ENCODE data around the gene TCF12. TPM values are rescaled to one million over a fixed set of nuclear protein-coding genes. Genes with fewer than 3 reads are reported as not detected.

TCF12 gene
- total RNA-seq, 1 donor from 2014 or later: 46.5 TPM

DNA sequence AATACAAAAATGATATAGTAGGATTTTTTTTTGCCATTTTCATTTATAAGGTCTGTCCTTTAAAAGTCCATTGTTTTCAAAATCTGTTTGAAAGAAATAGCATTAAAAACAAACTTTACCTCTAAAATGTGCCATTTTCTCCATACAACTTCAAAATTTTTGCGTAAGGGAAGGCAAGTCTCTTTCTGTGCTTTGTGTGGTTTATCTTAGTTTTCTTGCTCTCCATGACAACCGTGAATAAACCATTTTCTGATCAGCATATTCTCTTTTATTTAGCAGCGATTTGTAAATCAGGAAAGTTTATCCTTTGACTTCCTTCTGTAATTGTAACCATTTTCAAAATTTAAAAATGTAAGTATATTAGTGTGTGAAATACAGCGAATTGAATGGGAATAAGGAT lies 310.0 kb downstream of the TCF12 start:
- DNase-seq (ENCODE audit: missing footprints) (no peak), ATAC-seq (no peak)
- intact Hi-C loops (cut with DNase I): no loop called here

DNA sequence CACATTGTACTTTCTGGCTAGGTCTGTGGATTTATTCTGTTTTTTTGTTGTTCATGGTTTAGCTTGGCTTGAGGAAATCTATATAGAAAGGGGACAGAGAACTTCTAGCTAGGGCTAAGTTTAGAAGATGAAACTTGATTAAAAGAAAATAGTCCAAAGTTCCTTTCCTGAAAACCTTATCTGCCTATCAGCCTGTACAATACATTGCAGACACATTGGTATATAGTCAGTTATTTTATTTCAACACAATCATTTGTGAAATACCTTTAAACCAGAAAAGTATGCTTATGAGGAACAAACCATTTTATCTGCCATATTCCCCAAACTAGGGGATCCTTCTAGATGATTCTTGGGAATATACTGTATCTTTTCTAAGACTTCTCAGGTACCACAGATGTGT lies 310.6 kb downstream of the TCF12 start:
- intact Hi-C loops (cut with DNase I): no loop called here
- no peak for DNase-seq (ENCODE audit: missing footprints)
- ATAC-seq: no peak

DNA sequence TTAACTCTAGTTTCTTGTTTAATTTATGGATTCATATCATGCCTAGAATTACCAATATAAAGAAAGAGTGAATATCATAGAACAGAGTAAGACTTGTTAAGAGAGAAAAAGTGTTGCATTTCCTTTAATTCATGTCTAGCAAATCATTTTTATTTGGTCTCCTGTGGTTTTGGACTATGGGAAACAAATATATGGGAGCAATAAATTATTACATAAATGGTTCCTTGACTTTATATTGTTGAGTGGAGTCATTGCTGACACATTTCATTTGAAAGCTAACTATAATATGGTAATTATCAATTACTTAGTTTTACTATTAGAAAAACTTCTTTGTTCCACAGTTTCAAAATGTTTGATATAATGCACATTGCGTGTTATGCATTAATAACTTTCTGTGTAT lies 313.1 kb downstream of the TCF12 start:
- ATAC-seq: no peak
- intact Hi-C loops (cut with DNase I): no loop called here
- no peak for DNase-seq (ENCODE audit: missing footprints)

DNA sequence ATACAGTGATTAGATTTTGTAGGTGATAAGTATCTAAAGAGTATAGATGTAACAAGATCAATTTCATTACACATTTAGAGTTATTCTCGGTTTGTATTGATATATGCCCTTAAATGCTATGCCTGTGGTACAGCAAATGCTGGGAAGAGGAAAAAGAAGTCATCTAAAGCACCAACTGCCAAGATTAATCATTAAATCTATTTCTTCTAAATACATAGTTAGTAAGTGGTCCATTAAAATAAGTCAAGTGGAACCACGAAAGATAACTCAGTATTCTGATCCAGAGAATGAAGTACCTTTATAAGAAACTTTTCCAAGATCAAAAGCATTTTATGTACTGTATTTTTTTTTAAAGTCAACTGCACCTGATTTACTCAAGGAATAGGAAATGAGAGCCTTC lies 315.7 kb downstream of the TCF12 start:
- DNase-seq (ENCODE audit: missing footprints): no peak
- ATAC-seq: no peak
- intact Hi-C loops (cut with DNase I): no loop called here

DNA sequence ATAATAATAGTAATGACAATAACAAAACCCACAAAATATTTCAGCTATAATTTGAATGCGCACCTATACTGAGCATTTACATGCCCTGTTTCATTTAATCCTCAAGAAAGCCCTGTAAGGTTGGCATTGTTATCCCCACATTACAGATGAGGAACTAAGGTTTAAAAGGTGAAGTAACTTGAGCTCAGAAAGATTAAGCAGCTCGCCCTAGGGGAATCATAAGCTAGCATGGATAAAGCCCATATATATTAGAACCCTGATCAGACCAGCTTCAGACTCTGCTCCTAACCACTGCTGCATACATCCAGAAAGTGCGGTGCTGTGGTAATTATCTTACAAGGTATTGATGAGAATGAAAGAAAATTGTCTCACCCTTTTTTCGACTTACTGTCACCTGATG lies 316.7 kb downstream of the TCF12 start:
- intact Hi-C loops (cut with DNase I): no loop called here
- no peak for ATAC-seq
- DNase-seq (ENCODE audit: missing footprints): no peak

DNA sequence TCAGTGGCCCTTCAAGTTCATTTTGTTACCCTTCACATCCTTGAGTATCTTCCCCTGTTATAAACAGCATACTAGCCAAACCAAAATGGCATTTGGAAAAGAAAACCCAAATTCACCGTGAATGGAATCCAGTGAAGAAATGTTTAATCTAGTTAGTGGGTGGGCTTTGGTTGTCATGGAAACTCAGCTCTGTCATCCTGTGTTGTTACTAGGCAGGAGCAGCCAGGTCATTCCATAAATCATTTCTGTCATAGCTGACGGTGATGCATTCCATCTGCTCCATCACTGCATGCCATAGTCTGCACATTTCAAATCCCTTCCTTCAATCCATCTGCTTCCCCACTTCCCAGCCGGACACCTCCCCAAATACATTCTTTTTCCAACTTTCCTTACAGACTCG lies 317.4 kb downstream of the TCF12 start:
- ATAC-seq (no peak), DNase-seq (ENCODE audit: missing footprints) (no peak)

DNA sequence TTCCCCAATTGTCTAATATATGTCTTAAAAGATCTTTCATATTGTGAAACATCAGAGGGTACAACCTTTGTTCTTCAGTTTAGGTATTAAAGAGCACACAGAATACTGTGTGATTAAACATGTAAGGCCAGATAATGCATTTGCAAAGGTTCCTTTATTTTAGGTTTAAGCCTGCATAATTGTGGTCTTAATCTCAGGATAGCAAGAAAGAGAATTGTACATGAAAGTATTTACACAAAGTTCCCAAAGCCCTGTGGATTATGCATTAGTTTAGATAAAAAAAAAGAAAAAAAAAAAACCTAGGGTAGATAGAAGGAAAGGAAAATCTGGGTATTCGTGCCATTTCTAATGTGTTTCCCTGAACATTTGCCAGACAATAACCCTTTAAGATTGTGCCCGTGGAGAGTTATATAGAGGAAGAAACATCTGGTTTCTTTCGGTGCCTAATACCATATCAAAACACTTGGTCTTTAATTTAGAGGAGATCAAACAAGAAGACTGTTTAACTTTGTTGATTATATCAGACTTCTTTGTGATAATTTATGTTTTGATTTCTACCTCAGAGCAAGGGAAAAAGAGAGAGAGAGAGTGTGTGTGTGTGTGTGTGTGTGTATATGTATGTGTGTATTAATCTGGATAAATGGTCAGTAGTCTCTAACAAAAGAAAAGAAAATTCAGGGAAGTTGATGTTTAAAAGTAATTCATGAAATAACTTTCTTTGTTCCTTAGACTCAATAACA lies 318.3 kb downstream of the TCF12 start:
- intact Hi-C loops (cut with DNase I): no loop called here
- DNase-seq (ENCODE audit: missing footprints): no peak
- ATAC-seq: no peak

More for the DNA sequence above, 317.4 kb downstream of the TCF12 start:
- intact Hi-C loops (cut with DNase I): no loop called here

DNA sequence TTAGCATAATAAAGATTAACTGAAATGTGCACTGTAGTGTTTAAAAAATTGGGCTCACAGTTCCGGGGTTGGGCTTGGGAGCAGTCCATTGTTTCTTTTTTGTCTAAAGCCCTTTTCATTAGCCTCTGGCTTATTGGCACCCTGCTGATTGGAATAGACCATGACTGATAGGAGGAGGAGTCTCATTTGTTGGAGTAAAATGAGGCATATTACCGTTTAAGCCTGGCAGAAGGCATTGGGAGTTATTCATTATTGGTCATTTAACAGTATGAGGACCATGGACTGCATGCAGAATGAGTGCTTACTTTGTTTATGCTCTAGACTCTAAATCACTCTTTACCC lies 318.8 kb downstream of the TCF12 start:
- ATAC-seq: no peak
- intact Hi-C loops (cut with DNase I): no loop called here
- DNase-seq (ENCODE audit: missing footprints): no peak

DNA sequence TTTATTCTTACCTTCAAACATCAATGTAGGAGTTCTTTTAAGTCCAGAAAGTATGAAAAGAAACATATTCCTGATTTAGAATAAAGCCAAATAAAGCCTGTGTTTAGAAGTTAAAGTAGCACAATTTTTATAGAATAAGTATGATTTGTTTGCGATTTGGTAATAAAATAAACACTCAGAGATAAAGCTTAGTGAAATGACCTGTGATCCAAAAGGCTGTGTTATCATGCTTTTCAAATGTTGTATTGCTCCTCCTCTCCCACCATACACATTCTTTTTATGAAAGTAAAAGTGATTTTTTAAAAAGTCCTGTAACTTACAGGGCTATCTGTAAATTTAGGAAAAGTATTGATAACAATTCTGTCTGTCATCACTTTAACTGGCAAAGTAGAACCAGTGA lies 319.2 kb downstream of the TCF12 start:
- ATAC-seq (no peak), DNase-seq (ENCODE audit: missing footprints) (no peak)
- intact Hi-C loops (cut with DNase I): no loop called here

DNA sequence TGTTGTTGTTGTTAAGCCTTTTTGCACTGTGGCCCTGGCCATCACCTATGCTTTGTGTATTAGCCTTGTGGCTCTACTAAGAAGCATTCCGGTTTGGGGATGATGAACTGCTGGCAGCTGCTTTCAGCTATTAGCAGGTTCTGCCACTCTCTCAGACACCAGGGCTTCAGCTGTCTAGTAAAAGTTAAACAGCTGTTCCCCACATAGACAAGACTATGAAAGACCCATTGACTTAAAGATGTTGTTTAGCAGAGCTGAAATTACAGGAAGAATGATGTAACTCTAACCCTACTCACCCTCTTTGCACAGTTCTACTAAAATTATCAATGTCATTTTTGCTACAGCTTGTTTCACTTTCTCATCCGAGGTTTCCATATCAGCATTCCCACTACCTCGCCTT lies 326.7 kb downstream of the TCF12 start:
- DNase-seq (ENCODE audit: missing footprints): no peak
- intact Hi-C loops (cut with DNase I): no loop called here
- peak; percentile 87 for ATAC-seq

DNA sequence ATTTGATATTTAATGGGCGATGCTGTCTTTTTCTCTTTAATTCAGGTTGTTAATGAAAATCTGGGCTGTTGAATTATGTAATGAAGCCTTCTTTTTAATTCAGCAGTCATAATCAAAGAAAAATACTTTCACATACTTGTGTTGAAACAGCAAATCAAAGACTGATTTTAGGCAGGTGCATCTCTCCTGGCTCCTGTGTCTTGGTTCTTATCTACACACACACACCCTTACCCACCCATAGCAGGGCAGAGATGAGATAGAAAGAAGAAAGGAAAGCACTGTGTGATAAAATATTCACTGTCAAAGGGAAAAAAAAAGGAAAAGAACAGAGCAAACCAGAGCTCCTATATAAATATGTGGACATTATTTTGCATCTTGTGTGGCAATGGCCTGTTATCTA lies 327.3 kb downstream of the TCF12 start:
- intact Hi-C loops (cut with DNase I): no loop called here
- DNase-seq (ENCODE audit: missing footprints): no peak
- no peak for ATAC-seq

DNA sequence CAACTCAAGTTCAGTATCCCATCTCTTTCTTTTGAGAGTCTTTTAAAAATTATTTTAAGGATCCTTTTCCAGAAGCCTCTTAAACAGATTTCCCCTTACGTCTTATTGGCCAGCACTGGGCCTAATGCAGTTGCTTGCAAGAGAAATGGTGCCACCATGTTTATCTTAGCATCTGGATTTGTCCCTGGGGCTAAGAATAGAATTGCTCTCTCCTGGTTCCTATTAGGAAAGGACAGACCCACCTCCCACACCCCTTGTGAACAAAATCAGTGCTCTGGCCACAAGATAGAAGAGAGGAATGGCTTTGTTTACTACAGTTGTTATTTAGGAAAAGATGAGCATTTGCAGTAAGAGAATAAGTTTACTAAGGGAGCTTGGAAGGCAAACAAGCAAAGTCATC lies 329.6 kb downstream of the TCF12 start:
- no peak for DNase-seq (ENCODE audit: missing footprints)
- no peak for ATAC-seq
- intact Hi-C loops (cut with DNase I): no loop called here

DNA sequence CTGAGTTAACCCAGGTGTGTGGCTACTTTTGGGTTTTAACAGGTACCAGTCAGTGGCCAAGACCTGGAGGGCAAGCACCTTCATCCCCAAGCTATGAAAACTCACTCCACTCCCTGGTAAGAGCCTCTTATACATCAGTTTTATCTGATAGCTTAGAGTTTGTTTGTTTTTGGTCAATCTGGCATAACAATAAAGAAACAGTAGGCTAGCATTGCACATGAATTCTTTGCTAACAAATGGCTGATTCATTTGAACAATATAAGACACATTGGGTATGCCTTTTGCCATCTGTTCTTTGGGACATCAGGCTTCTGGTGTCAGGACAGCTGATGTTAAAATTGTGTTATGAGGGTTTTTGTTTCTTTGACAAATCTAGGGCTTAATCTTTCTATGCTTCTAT lies 332.9 kb downstream of the TCF12 start:
- intact Hi-C loops (cut with DNase I): no loop called here
- ATAC-seq (no peak), DNase-seq (ENCODE audit: missing footprints) (no peak)

DNA sequence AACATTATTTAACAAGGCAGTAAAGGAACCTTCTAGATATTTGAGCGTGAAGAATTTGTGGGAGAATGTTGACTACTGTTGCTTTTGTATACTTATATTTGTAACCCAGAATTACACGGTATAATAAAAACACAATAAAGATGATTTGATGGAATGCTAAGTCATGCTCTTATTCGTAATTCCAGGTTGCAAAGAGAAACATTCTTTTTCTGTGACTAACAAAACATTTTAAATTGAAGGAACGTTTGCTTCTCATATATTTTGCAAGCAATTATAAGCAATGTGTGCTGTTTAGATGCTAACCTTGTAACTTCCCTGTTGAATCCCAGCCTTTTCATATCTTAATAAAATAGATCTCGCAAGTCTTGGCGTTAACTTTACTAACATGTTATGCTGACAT lies 333.5 kb downstream of the TCF12 start:
- intact Hi-C loops (cut with DNase I): no loop called here
- DNase-seq (ENCODE audit: missing footprints): no peak
- ATAC-seq: no peak

DNA sequence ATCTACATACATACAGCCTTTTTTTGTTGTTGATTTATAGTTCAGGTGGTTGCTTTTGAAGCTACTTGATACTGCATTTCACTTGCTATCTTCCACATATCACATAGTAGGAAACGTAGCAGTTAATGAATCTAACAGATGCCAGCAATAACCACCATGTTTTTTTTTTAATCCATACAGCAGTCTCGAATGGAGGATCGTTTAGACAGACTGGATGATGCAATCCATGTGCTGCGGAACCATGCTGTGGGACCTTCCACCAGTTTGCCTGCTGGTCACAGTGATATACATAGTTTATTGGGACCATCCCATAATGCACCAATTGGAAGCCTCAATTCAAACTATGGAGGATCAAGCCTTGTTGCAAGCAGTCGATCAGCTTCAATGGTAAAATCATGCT lies 334.6 kb downstream of the TCF12 start:
- intact Hi-C loops (cut with DNase I): no loop called here
- ATAC-seq (no peak), DNase-seq (ENCODE audit: missing footprints) (no peak)

DNA sequence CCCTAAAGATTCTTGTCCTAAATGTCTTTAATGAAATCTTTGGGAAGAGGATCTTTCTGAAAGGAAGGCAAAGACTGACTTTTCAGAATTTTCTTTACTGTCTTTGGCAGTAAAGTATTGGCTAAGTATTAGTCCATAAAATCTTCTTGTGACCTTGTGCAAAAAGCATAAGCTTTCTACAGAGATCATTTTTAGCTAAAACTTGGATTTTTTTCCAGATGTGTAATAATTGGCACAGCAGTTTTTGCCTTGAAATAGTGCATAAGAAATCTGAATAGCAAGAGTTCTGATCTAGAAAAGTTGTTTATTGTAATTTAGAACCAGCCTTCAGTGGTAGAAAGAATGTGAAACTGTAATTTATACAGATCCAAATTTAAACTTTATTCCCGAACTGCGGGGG lies 335.1 kb downstream of the TCF12 start:
- DNase-seq (ENCODE audit: missing footprints) (no peak), ATAC-seq (no peak)
- intact Hi-C loops (cut with DNase I): no loop called here

DNA sequence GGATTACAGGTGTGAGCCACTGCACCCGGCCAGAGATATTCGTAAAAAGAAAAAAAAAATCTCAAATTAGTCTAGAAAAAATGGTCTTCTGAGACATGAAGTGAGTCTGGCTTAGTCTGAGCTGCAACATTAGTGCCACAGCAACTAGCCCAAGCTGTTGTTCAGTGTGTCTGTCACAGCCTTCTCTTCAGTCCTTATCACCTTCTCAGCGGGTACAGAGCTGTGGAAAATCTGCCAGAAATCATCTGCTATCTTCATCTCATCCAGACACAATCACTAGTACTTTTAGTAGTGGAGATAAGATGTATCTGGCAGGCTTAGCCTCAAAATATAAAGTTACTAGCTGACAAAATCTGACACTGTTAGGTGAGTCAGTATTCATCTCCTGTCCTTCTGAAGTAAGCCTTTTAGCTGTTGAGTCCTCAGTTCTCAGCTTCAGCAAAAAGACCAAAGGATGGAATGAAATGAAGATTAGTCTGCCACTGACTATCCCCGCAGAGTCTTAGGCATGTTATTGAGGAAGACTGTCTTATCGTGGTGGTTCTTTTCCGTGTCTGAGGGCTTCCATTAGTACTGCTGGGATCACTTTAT lies 337.4 kb downstream of the TCF12 start:
- no peak for ATAC-seq
- intact Hi-C loops (cut with DNase I): no loop called here
- no peak for DNase-seq (ENCODE audit: missing footprints)

DNA sequence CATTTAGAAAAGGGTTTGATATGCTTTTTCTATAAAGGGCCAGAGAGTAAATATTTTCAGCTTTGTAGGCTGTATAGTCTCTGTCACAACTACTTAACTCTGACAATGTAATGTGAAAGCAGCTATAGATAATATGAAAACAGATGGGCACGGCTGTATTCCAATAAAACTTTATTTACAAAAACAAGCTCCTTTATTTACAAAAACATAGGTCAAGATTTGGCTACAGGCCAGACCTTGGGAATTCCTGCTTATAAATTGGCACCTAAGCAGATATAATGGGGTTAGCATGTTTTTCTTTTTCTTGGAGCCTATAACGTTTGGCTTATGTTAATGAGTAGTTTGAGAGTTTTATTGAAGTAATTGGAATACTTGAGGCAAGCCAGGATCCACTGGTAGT lies 338.5 kb downstream of the TCF12 start:
- intact Hi-C loops (cut with DNase I): no loop called here
- DNase-seq (ENCODE audit: missing footprints) (no peak), ATAC-seq (no peak)

DNA sequence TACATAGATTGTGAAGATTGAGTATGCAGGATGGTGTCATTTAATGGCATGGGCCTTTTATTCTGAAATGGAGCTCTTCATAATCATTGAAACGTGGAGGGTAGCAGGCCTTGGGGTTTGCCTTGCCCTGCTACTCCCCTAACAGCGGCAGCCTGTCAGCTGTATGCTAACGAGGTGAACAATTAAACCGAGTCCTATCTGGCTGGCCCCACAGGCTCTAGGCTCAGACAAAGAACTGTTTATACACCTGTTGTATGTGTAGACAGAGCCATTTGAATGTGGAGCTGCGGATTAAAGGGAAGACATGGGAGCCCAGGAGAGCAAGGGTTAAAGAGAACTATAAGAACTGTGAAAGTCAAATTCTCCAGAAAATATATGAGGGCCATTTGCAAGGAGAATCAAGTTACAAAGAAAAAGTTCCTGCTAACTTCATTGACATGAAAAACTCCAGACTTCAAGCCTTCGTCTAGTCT lies 341.2 kb downstream of the TCF12 start:
- ATAC-seq: no peak
- intact Hi-C loops (cut with DNase I): no loop called here
- DNase-seq (ENCODE audit: missing footprints): no peak

DNA sequence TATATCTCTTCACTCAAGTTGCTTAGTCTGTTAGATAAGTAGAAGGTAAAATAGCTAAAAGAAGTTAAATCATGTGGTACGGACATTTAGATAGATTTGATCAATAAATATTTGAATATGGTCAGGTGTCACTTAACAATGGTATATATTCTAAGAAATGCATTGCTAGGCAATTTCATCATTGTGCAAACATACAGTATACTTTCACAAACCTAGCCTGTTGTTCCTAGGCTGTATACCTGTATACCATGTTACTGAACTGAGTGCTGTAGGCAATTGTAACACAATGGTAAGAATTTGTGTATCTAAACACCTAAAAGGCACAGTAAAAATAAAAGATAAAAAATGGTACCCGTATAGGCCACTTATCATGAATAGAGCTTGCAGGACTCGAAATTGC lies 345.1 kb downstream of the TCF12 start:
- intact Hi-C loops (cut with DNase I): no loop called here
- no peak for ATAC-seq
- no peak for DNase-seq (ENCODE audit: missing footprints)

DNA sequence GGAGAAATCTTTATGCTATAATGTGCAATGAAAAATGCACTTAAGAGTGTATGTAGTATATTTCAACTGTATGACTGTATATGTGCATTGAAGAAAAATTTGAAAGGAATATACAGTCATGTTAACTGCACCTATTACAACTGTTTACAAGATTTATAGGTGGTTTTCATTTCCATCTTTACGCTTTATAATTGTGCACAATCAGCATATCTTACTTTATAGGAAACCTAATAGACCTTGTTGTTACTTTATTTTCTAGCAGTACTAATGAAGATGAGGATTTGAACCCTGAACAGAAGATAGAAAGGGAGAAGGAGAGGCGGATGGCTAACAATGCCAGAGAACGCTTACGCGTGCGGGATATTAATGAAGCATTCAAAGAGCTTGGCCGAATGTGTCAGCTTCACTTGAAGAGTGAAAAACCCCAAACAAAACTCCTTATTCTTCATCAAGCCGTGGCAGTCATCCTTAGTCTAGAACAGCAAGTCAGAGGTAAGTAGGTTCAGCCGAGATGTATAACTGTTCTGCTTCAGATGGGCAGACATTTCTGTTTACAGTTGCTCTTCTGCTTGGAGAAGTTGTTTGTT lies 354.4 kb downstream of the TCF12 start:
- no peak for DNase-seq (ENCODE audit: missing footprints)
- no peak for ATAC-seq
- intact Hi-C loops (cut with DNase I): no loop called here
